HepG2 (cell line): ENCODE measurements around the gene POLR2H. TPM values are rescaled to one million over a fixed set of nuclear protein-coding genes. Genes with fewer than 3 reads are reported as not detected.

Source experiments
- AGO2 ChIP-seq: fragments of 200-400 bp; formaldehyde crosslinking; optimal IDR thresholded peaks from 2 replicates; pipeline ENCODE3; 2017; ENCODE audit warnings: mild to moderate bottlenecking, low read depth, low read length, moderate library complexity
- ELF3 ChIP-seq: IDR thresholded peaks from 2 replicates; pipeline ENCODE4 v1.6.1; 2016; ENCODE audit warnings: missing genetic modification reagents, missing compliant biosample characterization
- HNRNPL ChIP-seq: fragments of 200-400 bp; formaldehyde crosslinking; IDR thresholded peaks from 2 replicates; pipeline ENCODE4 v1.6.1; 2017; ENCODE audit warnings: mild to moderate bottlenecking, low read depth, low read length
- IKZF1 ChIP-seq: fragments of 450-650 bp; IDR thresholded peaks from 2 replicates; pipeline ENCODE4 v1.7.1; 2016
- TOPORS ChIP-seq: sonication (generic); formaldehyde crosslinking; IDR thresholded peaks from 2 replicates; pipeline ENCODE4 v1.8.0; 2023; ENCODE audit warnings: mild to moderate bottlenecking, missing genetic modification reagents
- ZBTB38 ChIP-seq: sonication (generic); formaldehyde crosslinking; IDR thresholded peaks from 2 replicates; pipeline ENCODE4 v1.5.1; 2020; ENCODE audit warnings: mild to moderate bottlenecking, missing genetic modification reagents
- polyA plus RNA-seq, 8 experiments: library from polyadenylated mRNA; depleted of rRNA in 3 of 8; stranded (reverse) in 7 of 8; unstranded in 1 of 8; fragments of >200 nt; fragmentation: Illumina TruSeq in 4 of 8; extraction: Trizol in 4 of 8; gene quantifications; 2 replicates each; pipeline versions ENCODE4 v1.2.1 to v1.2.3, GENCODE V29; 2011 to 2016; ENCODE audit warnings: low read depth in 4 of 8, missing spikeins in 1 of 8, mixed read lengths in 1 of 8; ENCODE audit not compliant: insufficient read depth in 1 of 8
- total RNA-seq, 5 experiments: library from RNA; depleted of rRNA; stranded (reverse); fragments of >200 nt; fragmentation: Illumina TruSeq; extraction: Trizol; gene quantifications; 2 replicates each; pipeline ENCODE4 v1.2.3, GENCODE V29; 2016; ENCODE audit warnings: low read depth in 1 of 5
- TF ChIP-seq, protein P1 (sequence below): sonication (generic); formaldehyde crosslinking; IDR thresholded peaks from 2 replicates; pipeline ENCODE4 v1.4.0; 2020; ENCODE audit warnings: low read depth, missing genetic modification reagents
- TF ChIP-seq, protein P2 (sequence below): sonication (generic); formaldehyde crosslinking; IDR thresholded peaks from 2 replicates; pipeline ENCODE4 v1.9.0; 2022; ENCODE audit warnings: missing genetic modification reagents, mild to moderate bottlenecking, borderline replicate concordance
- TF ChIP-seq, protein P3 (sequence below): sonication (generic); formaldehyde crosslinking; IDR thresholded peaks from 2 replicates; pipeline ENCODE4 v1.5.0; 2020; ENCODE audit warnings: mild to moderate bottlenecking, missing genetic modification reagents, moderate library complexity
- TF ChIP-seq, protein P4 (sequence below), 2 experiments: fragments of 450-650 bp in 1 of 2; sonication (generic) in 1 of 2; formaldehyde crosslinking; IDR thresholded peaks; 2 replicates each; pipeline versions ENCODE4 v1.5.0 to v1.8.0; 2020 to 2022; ENCODE audit warnings: mild to moderate bottlenecking in 1 of 2, missing genetic modification reagents in 1 of 2
- TF ChIP-seq, protein P5 (sequence below): sonication (generic); formaldehyde crosslinking; IDR thresholded peaks from 2 replicates; pipeline ENCODE4 v1.4.0; 2020; ENCODE audit warnings: missing genetic modification reagents

POLR2H gene
- total and polyA plus RNA-seq, 2 of the 13 experiments (the other 11 are each of a cell fraction or from before 2014, with no cell fraction given): 118 to 194 TPM

GRCh38 chr3:184351511-184352148 lies 9.9 kb upstream of the POLR2H start (continued):
- TF ChIP-seq, protein P1, sequence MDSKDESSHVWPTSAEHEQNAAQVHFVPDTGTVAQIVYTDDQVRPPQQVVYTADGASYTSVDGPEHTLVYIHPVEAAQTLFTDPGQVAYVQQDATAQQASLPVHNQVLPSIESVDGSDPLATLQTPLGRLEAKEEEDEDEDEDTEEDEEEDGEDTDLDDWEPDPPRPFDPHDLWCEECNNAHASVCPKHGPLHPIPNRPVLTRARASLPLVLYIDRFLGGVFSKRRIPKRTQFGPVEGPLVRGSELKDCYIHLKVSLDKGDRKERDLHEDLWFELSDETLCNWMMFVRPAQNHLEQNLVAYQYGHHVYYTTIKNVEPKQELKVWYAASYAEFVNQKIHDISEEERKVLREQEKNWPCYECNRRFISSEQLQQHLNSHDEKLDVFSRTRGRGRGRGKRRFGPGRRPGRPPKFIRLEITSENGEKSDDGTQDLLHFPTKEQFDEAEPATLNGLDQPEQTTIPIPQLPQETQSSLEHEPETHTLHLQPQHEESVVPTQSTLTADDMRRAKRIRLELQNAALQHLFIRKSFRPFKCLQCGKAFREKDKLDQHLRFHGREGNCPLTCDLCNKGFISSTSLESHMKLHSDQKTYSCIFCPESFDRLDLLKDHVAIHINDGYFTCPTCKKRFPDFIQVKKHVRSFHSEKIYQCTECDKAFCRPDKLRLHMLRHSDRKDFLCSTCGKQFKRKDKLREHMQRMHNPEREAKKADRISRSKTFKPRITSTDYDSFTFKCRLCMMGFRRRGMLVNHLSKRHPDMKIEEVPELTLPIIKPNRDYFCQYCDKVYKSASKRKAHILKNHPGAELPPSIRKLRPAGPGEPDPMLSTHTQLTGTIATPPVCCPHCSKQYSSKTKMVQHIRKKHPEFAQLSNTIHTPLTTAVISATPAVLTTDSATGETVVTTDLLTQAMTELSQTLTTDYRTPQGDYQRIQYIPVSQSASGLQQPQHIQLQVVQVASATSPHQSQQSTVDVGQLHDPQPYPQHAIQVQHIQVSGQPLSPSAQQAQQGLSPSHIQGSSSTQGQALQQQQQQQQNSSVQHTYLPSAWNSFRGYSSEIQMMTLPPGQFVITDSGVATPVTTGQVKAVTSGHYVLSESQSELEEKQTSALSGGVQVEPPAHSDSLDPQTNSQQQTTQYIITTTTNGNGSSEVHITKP (CRISPR knock-in tag): no peak
- no peak for TF ChIP-seq TOPORS (CRISPR knock-in tag)
- TF ChIP-seq, protein P2, sequence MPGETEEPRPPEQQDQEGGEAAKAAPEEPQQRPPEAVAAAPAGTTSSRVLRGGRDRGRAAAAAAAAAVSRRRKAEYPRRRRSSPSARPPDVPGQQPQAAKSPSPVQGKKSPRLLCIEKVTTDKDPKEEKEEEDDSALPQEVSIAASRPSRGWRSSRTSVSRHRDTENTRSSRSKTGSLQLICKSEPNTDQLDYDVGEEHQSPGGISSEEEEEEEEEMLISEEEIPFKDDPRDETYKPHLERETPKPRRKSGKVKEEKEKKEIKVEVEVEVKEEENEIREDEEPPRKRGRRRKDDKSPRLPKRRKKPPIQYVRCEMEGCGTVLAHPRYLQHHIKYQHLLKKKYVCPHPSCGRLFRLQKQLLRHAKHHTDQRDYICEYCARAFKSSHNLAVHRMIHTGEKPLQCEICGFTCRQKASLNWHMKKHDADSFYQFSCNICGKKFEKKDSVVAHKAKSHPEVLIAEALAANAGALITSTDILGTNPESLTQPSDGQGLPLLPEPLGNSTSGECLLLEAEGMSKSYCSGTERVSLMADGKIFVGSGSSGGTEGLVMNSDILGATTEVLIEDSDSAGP (CRISPR knock-in tag): peak; percentile 15; the same call in 1 of the 2 replicates
- TF ChIP-seq, protein P3, sequence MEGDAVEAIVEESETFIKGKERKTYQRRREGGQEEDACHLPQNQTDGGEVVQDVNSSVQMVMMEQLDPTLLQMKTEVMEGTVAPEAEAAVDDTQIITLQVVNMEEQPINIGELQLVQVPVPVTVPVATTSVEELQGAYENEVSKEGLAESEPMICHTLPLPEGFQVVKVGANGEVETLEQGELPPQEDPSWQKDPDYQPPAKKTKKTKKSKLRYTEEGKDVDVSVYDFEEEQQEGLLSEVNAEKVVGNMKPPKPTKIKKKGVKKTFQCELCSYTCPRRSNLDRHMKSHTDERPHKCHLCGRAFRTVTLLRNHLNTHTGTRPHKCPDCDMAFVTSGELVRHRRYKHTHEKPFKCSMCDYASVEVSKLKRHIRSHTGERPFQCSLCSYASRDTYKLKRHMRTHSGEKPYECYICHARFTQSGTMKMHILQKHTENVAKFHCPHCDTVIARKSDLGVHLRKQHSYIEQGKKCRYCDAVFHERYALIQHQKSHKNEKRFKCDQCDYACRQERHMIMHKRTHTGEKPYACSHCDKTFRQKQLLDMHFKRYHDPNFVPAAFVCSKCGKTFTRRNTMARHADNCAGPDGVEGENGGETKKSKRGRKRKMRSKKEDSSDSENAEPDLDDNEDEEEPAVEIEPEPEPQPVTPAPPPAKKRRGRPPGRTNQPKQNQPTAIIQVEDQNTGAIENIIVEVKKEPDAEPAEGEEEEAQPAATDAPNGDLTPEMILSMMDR (CRISPR knock-in tag): no peak
- TF ChIP-seq AGO2: no peak
- TF ChIP-seq IKZF1: no peak
- TF ChIP-seq ELF3 (CRISPR knock-in tag): no peak
- TF ChIP-seq, protein P4, sequence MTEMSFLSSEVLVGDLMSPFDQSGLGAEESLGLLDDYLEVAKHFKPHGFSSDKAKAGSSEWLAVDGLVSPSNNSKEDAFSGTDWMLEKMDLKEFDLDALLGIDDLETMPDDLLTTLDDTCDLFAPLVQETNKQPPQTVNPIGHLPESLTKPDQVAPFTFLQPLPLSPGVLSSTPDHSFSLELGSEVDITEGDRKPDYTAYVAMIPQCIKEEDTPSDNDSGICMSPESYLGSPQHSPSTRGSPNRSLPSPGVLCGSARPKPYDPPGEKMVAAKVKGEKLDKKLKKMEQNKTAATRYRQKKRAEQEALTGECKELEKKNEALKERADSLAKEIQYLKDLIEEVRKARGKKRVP (CRISPR knock-in tag; IDR thresholded peaks at IDR 0.05): no peak
- TF ChIP-seq, protein P5, sequence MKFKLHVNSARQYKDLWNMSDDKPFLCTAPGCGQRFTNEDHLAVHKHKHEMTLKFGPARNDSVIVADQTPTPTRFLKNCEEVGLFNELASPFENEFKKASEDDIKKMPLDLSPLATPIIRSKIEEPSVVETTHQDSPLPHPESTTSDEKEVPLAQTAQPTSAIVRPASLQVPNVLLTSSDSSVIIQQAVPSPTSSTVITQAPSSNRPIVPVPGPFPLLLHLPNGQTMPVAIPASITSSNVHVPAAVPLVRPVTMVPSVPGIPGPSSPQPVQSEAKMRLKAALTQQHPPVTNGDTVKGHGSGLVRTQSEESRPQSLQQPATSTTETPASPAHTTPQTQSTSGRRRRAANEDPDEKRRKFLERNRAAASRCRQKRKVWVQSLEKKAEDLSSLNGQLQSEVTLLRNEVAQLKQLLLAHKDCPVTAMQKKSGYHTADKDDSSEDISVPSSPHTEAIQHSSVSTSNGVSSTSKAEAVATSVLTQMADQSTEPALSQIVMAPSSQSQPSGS: no peak
- TF ChIP-seq HNRNPL: no peak
- TF ChIP-seq ZBTB38 (CRISPR knock-in tag): peak; percentile 73
